IPS-18c (cell line): ENCODE data around the gene NSRP1.
A peak's percentile ranks its signal among the peaks of the same experiment; 100 is the strongest.
"Not testable (repeated sequence)": the region's sequence is repeated elsewhere in the genome, so short reads cannot be mapped to it uniquely, and the experiment has no call there.

Experiments used
- H3K4me3 ChIP-seq: 2 replicates; pipeline ENCODE4 v1.7.0; 2013; ENCODE audit warnings: low read depth, mild to moderate bottlenecking, low read length, moderate library complexity; ENCODE audit not compliant: insufficient read depth
- H3K9me3 ChIP-seq: one replicate; pipeline ENCODE4 v1.6.1; 2013; ENCODE audit warnings: mild to moderate bottlenecking, low read length, moderate library complexity; ENCODE audit not compliant: control insufficient read depth, insufficient read depth

The NSRP1 gene

GRCh38 chr17:30225112-30225511, 108.5 kb downstream of the NSRP1 start:
- no peaks in the 10 kb centered on the region for H3K9me3 ChIP-seq
- H3K4me3 ChIP-seq: no peak overlapping the region

- no peak overlapping the region for H3K4me3 ChIP-seq
- H3K9me3 ChIP-seq: no peaks in the 10 kb centered on the region
These were observed 109.4 kb downstream of the NSRP1 start for GRCh38 chr17:30225919-30226553.

- Histone ChIP-seq H3K9me3 (no peaks in the 10 kb centered on the region), H3K4me3 (no peak overlapping the region)
These were observed 110.3 kb downstream of the NSRP1 start for GRCh38 chr17:30226878-30227277.

- no peak overlapping the region for H3K4me3 ChIP-seq
- no peaks in the 10 kb centered on the region for H3K9me3 ChIP-seq
These were observed 111.4 kb downstream of the NSRP1 start for GRCh38 chr17:30228011-30228410.

GRCh38 chr17:30229012-30229411, 112.4 kb downstream of the NSRP1 start:
- Histone ChIP-seq H3K9me3 (no peaks in the 10 kb centered on the region), H3K4me3 (no peak overlapping the region)

- not testable (repeated sequence) for H3K4me3 ChIP-seq, H3K9me3 ChIP-seq
These were observed 113.4 kb downstream of the NSRP1 start for GRCh38 chr17:30230009-30230408.

GRCh38 chr17:30230596-30231125, 114.0 kb downstream of the NSRP1 start:
- Histone ChIP-seq H3K9me3 (peaks cover 2% of the 10 kb centered on the region), H3K4me3 (no peak overlapping the region)

GRCh38 chr17:30232015-30232823, 115.6 kb downstream of the NSRP1 start:
- Histone ChIP-seq H3K9me3 (peaks cover 4% of the 10 kb centered on the region), H3K4me3 (no peak overlapping the region)

GRCh38 chr17:30232824-30233427, 116.3 kb downstream of the NSRP1 start:
- Histone ChIP-seq H3K4me3 (no peak overlapping the region), H3K9me3 (peaks cover 4% of the 10 kb centered on the region)

- no peak overlapping the region for H3K4me3 ChIP-seq
- peaks cover 4% of the 10 kb centered on the region for H3K9me3 ChIP-seq
These were observed 117.7 kb downstream of the NSRP1 start for GRCh38 chr17:30234296-30234695.

- peak overlapping the region; percentile 66 for H3K4me3 ChIP-seq
These were observed 118.3 kb downstream of the NSRP1 start for GRCh38 chr17:30234964-30235363.

GRCh38 chr17:30235386-30236296, 119.0 kb downstream of the NSRP1 start, which contains the start of gene SLC6A4:
TSS of gene SLC6A4 (minus strand) at chr17:30235697. CDS start at chr17:30221958, 13,739 bp downstream.
- Histone ChIP-seq H3K4me3 (peak within 1 kb of the TSS; percentile 66), H3K9me3 (peaks cover 4% of the 10 kb centered on the region)

More at GRCh38 chr17:30234964-30235363, 118.3 kb downstream of the NSRP1 start:
- peaks cover 4% of the 10 kb centered on the region for H3K9me3 ChIP-seq
